ENCODE data around the gene ANGPTL8. TPM values are rescaled to one million over a fixed set of nuclear protein-coding genes. Genes with fewer than 3 reads are reported as not detected.
A peak's percentile ranks its signal among the peaks of the same experiment; 100 is the strongest.

ANGPTL8 gene
- total and polyA plus RNA-seq, 2 of the 13 experiments (the other 11 are each of a cell fraction or from before 2014, with no cell fraction given): 27.3 to 243 TPM

DNA sequence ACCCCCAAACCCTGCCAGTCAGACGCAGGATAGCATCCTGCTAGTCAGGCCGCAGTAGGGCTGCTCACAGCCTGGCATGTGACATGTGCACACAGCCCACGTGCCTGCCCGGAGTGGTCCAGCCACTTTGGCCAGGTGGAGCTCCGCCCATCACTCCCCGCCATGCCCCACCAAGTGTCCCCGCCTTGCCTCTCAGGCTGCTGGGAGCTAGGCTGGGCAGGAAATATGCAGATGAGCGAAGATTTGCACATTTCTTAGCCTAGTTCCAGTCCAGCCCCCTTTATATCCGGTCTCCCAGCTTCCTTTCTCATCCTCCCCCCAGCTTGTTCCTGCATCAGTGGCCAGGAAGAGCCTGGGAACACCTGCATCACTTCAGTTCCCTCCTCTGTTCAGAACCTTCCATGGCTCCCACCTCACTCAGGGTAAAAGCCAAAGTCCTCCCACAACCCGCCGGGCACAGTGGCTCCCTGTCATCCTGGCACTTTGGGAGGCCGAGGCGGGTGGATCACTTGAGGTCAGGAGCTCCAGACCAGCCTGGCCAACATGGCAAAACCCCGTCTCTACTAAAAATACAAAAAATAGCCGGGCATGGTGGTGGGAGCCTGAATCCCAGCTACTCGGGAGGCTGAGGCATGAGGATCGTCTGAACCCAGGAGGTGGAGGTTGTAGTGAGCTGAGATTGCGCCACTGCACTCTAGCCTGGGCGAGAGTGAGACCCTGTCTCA is 25.2 kb downstream of the ANGPTL8 start (continued):
- TF ChIP-seq WIZ (CRISPR knock-in tag; IDR thresholded peaks at IDR 0.05) (no peak), KDM5B (CRISPR knock-in tag; IDR thresholded peaks at IDR 0.05; ENCODE audit: borderline replicate concordance) (peak; percentile 56; the same call in 1 of the 2 replicates), ZMYM3 (CRISPR knock-in tag; IDR thresholded peaks at IDR 0.05) (0 out of 2 replicates have a peak, but pooled peaks have one; percentile 54), SYNCRIP (IDR thresholded peaks at IDR 0.05; ENCODE audit: insufficient read depth, low read depth, low read length) (no peak), GABPA (IDR thresholded peaks at IDR 0.05; ENCODE audit: low read depth, low read length) (no peak), GABPA (CRISPR knock-in tag; IDR thresholded peaks at IDR 0.05; ENCODE audit: low read depth) (peak; percentile 69), PPARG (CRISPR knock-in tag; conservative IDR thresholded peaks at IDR 0.05) (no peak), BORCS8-MEF2B (CRISPR knock-in tag; IDR thresholded peaks at IDR 0.05) (no peak), ZMAT3 (CRISPR knock-in tag; conservative IDR thresholded peaks at IDR 0.05) (0 out of 2 replicates have a peak, but pooled peaks have one; percentile 71), KMT2A (CRISPR knock-in tag; IDR thresholded peaks at IDR 0.05) (no peak), ZSCAN21 (CRISPR knock-in tag; IDR thresholded peaks at IDR 0.05; ENCODE audit: borderline replicate concordance) (peak; percentile 31; the same call in 1 of the 2 replicates), EZH2 (conservative IDR thresholded peaks at IDR 0.05; ENCODE audit: low read depth, low read length) (no peak), JUND (CRISPR knock-in tag; IDR thresholded peaks at IDR 0.05) (no peak), HNRNPK (IDR thresholded peaks at IDR 0.05; ENCODE audit: low read depth, low read length, poor library complexity, severe bottlenecking) (no peak), HOXA3 (CRISPR knock-in tag; IDR thresholded peaks at IDR 0.05) (peak; percentile 29; the same call in 1 of the 2 replicates), RARG (CRISPR knock-in tag; IDR thresholded peaks at IDR 0.05; ENCODE audit: low read depth) (no peak)
- TF ChIP-seq, protein P1, sequence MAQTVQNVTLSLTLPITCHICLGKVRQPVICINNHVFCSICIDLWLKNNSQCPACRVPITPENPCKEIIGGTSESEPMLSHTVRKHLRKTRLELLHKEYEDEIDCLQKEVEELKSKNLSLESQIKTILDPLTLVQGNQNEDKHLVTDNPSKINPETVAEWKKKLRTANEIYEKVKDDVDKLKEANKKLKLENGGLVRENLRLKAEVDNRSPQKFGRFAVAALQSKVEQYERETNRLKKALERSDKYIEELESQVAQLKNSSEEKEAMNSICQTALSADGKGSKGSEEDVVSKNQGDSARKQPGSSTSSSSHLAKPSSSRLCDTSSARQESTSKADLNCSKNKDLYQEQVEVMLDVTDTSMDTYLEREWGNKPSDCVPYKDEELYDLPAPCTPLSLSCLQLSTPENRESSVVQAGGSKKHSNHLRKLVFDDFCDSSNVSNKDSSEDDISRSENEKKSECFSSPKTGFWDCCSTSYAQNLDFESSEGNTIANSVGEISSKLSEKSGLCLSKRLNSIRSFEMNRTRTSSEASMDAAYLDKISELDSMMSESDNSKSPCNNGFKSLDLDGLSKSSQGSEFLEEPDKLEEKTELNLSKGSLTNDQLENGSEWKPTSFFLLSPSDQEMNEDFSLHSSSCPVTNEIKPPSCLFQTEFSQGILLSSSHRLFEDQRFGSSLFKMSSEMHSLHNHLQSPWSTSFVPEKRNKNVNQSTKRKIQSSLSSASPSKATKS (CRISPR knock-in tag; IDR thresholded peaks at IDR 0.05): no peak
- TF ChIP-seq, protein P2, sequence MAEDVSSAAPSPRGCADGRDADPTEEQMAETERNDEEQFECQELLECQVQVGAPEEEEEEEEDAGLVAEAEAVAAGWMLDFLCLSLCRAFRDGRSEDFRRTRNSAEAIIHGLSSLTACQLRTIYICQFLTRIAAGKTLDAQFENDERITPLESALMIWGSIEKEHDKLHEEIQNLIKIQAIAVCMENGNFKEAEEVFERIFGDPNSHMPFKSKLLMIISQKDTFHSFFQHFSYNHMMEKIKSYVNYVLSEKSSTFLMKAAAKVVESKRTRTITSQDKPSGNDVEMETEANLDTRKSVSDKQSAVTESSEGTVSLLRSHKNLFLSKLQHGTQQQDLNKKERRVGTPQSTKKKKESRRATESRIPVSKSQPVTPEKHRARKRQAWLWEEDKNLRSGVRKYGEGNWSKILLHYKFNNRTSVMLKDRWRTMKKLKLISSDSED (CRISPR knock-in tag; IDR thresholded peaks at IDR 0.05): no peak
- TF ChIP-seq, protein P3, sequence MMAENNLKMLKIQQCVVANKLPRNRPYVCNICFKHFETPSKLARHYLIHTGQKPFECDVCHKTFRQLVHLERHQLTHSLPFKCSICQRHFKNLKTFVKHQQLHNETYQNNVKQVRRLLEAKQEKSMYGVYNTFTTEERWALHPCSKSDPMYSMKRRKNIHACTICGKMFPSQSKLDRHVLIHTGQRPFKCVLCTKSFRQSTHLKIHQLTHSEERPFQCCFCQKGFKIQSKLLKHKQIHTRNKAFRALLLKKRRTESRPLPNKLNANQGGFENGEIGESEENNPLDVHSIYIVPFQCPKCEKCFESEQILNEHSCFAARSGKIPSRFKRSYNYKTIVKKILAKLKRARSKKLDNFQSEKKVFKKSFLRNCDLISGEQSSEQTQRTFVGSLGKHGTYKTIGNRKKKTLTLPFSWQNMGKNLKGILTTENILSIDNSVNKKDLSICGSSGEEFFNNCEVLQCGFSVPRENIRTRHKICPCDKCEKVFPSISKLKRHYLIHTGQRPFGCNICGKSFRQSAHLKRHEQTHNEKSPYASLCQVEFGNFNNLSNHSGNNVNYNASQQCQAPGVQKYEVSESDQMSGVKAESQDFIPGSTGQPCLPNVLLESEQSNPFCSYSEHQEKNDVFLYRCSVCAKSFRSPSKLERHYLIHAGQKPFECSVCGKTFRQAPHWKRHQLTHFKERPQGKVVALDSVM (CRISPR knock-in tag; IDR thresholded peaks at IDR 0.05): peak; percentile 95
- TF ChIP-seq, protein P4, sequence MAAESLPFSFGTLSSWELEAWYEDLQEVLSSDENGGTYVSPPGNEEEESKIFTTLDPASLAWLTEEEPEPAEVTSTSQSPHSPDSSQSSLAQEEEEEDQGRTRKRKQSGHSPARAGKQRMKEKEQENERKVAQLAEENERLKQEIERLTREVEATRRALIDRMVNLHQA (CRISPR knock-in tag; IDR thresholded peaks at IDR 0.05): no peak
- TF ChIP-seq, protein P5, sequence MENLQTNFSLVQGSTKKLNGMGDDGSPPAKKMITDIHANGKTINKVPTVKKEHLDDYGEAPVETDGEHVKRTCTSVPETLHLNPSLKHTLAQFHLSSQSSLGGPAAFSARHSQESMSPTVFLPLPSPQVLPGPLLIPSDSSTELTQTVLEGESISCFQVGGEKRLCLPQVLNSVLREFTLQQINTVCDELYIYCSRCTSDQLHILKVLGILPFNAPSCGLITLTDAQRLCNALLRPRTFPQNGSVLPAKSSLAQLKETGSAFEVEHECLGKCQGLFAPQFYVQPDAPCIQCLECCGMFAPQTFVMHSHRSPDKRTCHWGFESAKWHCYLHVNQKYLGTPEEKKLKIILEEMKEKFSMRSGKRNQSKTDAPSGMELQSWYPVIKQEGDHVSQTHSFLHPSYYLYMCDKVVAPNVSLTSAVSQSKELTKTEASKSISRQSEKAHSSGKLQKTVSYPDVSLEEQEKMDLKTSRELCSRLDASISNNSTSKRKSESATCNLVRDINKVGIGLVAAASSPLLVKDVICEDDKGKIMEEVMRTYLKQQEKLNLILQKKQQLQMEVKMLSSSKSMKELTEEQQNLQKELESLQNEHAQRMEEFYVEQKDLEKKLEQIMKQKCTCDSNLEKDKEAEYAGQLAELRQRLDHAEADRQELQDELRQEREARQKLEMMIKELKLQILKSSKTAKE (CRISPR knock-in tag; IDR thresholded peaks at IDR 0.05; ENCODE audit: borderline replicate concordance): 0 out of 2 replicates have a peak, but pooled peaks have one; percentile 32

Measured in HepG2 (cell line).